Measurements from ENCODE around the gene PXMP4. TPM values are rescaled to one million over a fixed set of nuclear protein-coding genes. Genes with fewer than 3 reads are reported as not detected.
A peak's percentile ranks its signal among the peaks of the same experiment; 100 is the strongest.

The PXMP4 gene
- total RNA-seq, 1 experiment from 2014 or later, result 3.3 TPM

GRCh38 chr20:33670715-33671499 lies 49.2 kb downstream of the PXMP4 start (continued):
- TF ChIP-seq ERG (CRISPR knock-in tag; IDR thresholded peaks at IDR 0.05), result no peak

GRCh38 chr20:33669873-33670640 lies 50.1 kb downstream of the PXMP4 start:
- H3K4me3 Mint-ChIP-seq, result no peak overlapping the region
- ChIA-PET CTCF (interaction anchor here (2.4 to 7.9 kb wide), 3 partner anchors 10 to 17 kb away, joined by 9 to 134 read pairs (median 24); no protein-coding TSS in a partner anchor), POLR2A (no interaction called here)
- DNase-seq (ENCODE audit: low spot score) (no peak), ATAC-seq (no peak)
- 0 out of 2 replicates have a peak overlapping the region, but pooled peaks have one; percentile 17 for H3K27ac Mint-ChIP-seq
- TF ChIP-seq EMX1 (CRISPR knock-in tag; IDR thresholded peaks at IDR 0.05) (no peak), CTCF (IDR thresholded peaks at IDR 0.05) (no peak), ATF2 (CRISPR knock-in tag; IDR thresholded peaks at IDR 0.05; ENCODE audit: borderline replicate concordance, low read depth) (no peak), GABPB1 (CRISPR knock-in tag; IDR thresholded peaks at IDR 0.05) (no peak), USF2 (CRISPR knock-in tag; IDR thresholded peaks at IDR 0.05) (no peak), MLX (CRISPR knock-in tag; IDR thresholded peaks at IDR 0.05) (no peak), STAT6 (CRISPR knock-in tag; conservative IDR thresholded peaks at IDR 0.05; ENCODE audit: low read depth) (no peak), GRHL2 (CRISPR knock-in tag; IDR thresholded peaks at IDR 0.05; ENCODE audit: insufficient replicate concordance, severe bottlenecking) (no peak), ZNF423 (CRISPR knock-in tag; IDR thresholded peaks at IDR 0.05) (no peak), E2F4 (CRISPR knock-in tag; IDR thresholded peaks at IDR 0.05; ENCODE audit: borderline replicate concordance, low read depth) (no peak)
- H3K36me3 Mint-ChIP-seq, result peaks cover 5% of the 10 kb centered on the region; the same call in 1 of the 2 replicates
- no peaks in the 10 kb centered on the region for H3K9me3 Mint-ChIP-seq
- peaks cover 32% of the 10 kb centered on the region for H3K4me1 Mint-ChIP-seq
- peaks cover 6% of the 10 kb centered on the region for H3K27me3 Mint-ChIP-seq (ENCODE audit: low read depth)

Measured in WTC11 (cell line).